Measurements from ENCODE around the gene KLHL4.
"Not testable (repeated sequence)": the region's sequence is repeated elsewhere in the genome, so short reads cannot be mapped to it uniquely, and the experiment has no call there.

Gene KLHL4

GRCh38 chrX:87693204-87693603 lies 175.6 kb downstream of the KLHL4 start:
- TF ChIP-seq JUND (IDR thresholded peaks at IDR 0.05; ENCODE audit: low read depth) = no peak
- in situ Hi-C loops (cut with HindIII; ENCODE audit: low pct_unique_long_range_greater_than_20kb, low sequenced_read_pairs) = no loop called here
- DNase-seq (ENCODE audit: low read depth in 1 of 2, low spot score in 1 of 2) = no peak

GRCh38 chrX:87697409-87697808 lies 179.8 kb downstream of the KLHL4 start:
- no peak for DNase-seq (ENCODE audit: low read depth in 1 of 2, low spot score in 1 of 2)
- no peak for TF ChIP-seq JUND (IDR thresholded peaks at IDR 0.05; ENCODE audit: low read depth)
- in situ Hi-C loops (cut with HindIII; ENCODE audit: low pct_unique_long_range_greater_than_20kb, low sequenced_read_pairs) = no loop called here

GRCh38 chrX:87702795-87703194 lies 185.2 kb downstream of the KLHL4 start:
- in situ Hi-C loops (cut with HindIII; ENCODE audit: low pct_unique_long_range_greater_than_20kb, low sequenced_read_pairs) = no loop called here
- no peak for TF ChIP-seq JUND (IDR thresholded peaks at IDR 0.05; ENCODE audit: low read depth)
- no peak for DNase-seq (ENCODE audit: low read depth in 1 of 2, low spot score in 1 of 2)

- DNase-seq (ENCODE audit: low read depth in 1 of 2, low spot score in 1 of 2); in situ Hi-C loops (cut with HindIII; ENCODE audit: low pct_unique_long_range_greater_than_20kb, low sequenced_read_pairs): not testable (repeated sequence)
These were observed 185.9 kb downstream of the KLHL4 start for GRCh38 chrX:87703469-87703868.

- no peak for DNase-seq (ENCODE audit: low read depth in 1 of 2, low spot score in 1 of 2)
- TF ChIP-seq JUND (IDR thresholded peaks at IDR 0.05; ENCODE audit: low read depth) = no peak
- in situ Hi-C loops (cut with HindIII; ENCODE audit: low pct_unique_long_range_greater_than_20kb, low sequenced_read_pairs) = no loop called here
These were observed 188.5 kb downstream of the KLHL4 start for GRCh38 chrX:87706134-87706533.

- DNase-seq (ENCODE audit: low read depth in 1 of 2, low spot score in 1 of 2) = no peak
- in situ Hi-C loops (cut with HindIII; ENCODE audit: low pct_unique_long_range_greater_than_20kb, low sequenced_read_pairs) = no loop called here
- no peak for TF ChIP-seq JUND (IDR thresholded peaks at IDR 0.05; ENCODE audit: low read depth)
These were observed 193.0 kb downstream of the KLHL4 start for GRCh38 chrX:87710580-87710979.
